MCF 10A (cell line): ENCODE results near the gene IRGC. TPM values are rescaled to one million over a fixed set of nuclear protein-coding genes. Genes with fewer than 3 reads are reported as not detected.

Source experiments
- BruUV-seq: library from RNA; stranded (reverse); fragments of 400-500 nt; replicated peaks from 2 replicates; lab custom pipeline; 2021; lab: Mats Ljungman, UMichigan
- CTCF ChIA-PET: fragments of 300-600 bp; sonication (Branson Sonifier 250); formaldehyde crosslinking; extraction: SDS; loops from one replicate; lab custom pipeline; 2021; ENCODE audit warnings: antibody characterized with exemption, inconsistent platforms; lab: Yijun Ruan, JAX
- POLR2A ChIA-PET: fragments of 300-600, 350-650 bp; sonication (Branson Sonifier 250); formaldehyde crosslinking; extraction: SDS; loops from one replicate; lab custom pipeline; 2020; ENCODE audit warnings: antibody characterized with exemption, inconsistent platforms; lab: Yijun Ruan, JAX
- DNase-seq: peaks from one replicate; pipeline ENCODE4 v3.0.0-alpha.2; 2018; ENCODE audit not compliant: unreplicated experiment
- H3K27ac Mint-ChIP-seq: one replicate; pipeline ENCODE4 v1.8.0; 2022; ENCODE audit warnings: mild to moderate bottlenecking, low read depth, mixed read lengths; ENCODE audit not compliant: unreplicated experiment
- H3K27me3 Mint-ChIP-seq: one replicate; pipeline ENCODE4 v1.8.0; 2022; ENCODE audit warnings: mixed read lengths; ENCODE audit not compliant: insufficient read depth, unreplicated experiment
- H3K36me3 Mint-ChIP-seq: one replicate; pipeline ENCODE4 v1.8.0; 2022; ENCODE audit warnings: mild to moderate bottlenecking, moderate library complexity, mixed read lengths; ENCODE audit not compliant: insufficient read depth, unreplicated experiment
- H3K4me1 Mint-ChIP-seq: one replicate; pipeline ENCODE4 v1.8.0; 2022; ENCODE audit warnings: mixed read lengths; ENCODE audit not compliant: insufficient read depth, unreplicated experiment
- H3K4me3 Mint-ChIP-seq: one replicate; pipeline ENCODE4 v1.8.0; 2022; ENCODE audit warnings: mild to moderate bottlenecking, moderate library complexity, mixed read lengths; ENCODE audit not compliant: unreplicated experiment
- H3K9me3 Mint-ChIP-seq: one replicate; pipeline ENCODE4 v1.8.0; 2022; ENCODE audit warnings: mixed read lengths; ENCODE audit not compliant: unreplicated experiment
- CTCF ChIP-seq: fragments of 200-600 bp; IDR thresholded peaks from one replicate; pipeline ENCODE4 v1.8.0; 2022; ENCODE audit warnings: antibody characterized with exemption, mild to moderate bottlenecking; ENCODE audit not compliant: unreplicated experiment
- intact Hi-C: fragments of 100-400 bp; cut with micrococcal nuclease; formaldehyde crosslinking; loops from 2 replicates; pipeline ENCODE4 v1.14.1; 2022
- total RNA-seq: library from RNA; stranded (reverse); gene quantifications from 2 replicates; pipeline ENCODE4 v1.2.3, GENCODE V29; 2022

IRGC gene
- total RNA-seq, 1 experiment from 2014 or later = not detected

GRCh38 chr19:43690890-43691289 is 25.0 kb upstream of the IRGC start:
- intact Hi-C loops = no loop called here

GRCh38 chr19:43691755-43692154 is 24.1 kb upstream of the IRGC start:
- intact Hi-C loops = no loop called here
- POLR2A ChIA-PET = no interaction called here
- no peak for TF ChIP-seq CTCF
- H3K27ac Mint-ChIP-seq = no peak overlapping the region
- peaks cover 10% of the 10 kb centered on the region for H3K4me1 Mint-ChIP-seq
- no peak overlapping the region for H3K4me3 Mint-ChIP-seq
- no peak for DNase-seq
- no TSS peak for BruUV-seq
- CTCF ChIA-PET = interaction anchor here (0.6 kb wide), 2 partner anchors 17 to 60 kb away, joined by 3 to 5 read pairs; no protein-coding TSS in a partner anchor
- H3K27me3 Mint-ChIP-seq = no peaks in the 10 kb centered on the region
- H3K36me3 Mint-ChIP-seq = no peaks in the 10 kb centered on the region
- no peaks in the 10 kb centered on the region for H3K9me3 Mint-ChIP-seq

More at GRCh38 chr19:43690890-43691289, 25.0 kb upstream of the IRGC start:
- no peak overlapping the region for H3K27ac Mint-ChIP-seq
- peaks cover 12% of the 10 kb centered on the region for H3K4me1 Mint-ChIP-seq
- ChIA-PET POLR2A (no interaction called here), CTCF (no interaction called here)
- no peaks in the 10 kb centered on the region for H3K9me3 Mint-ChIP-seq
- H3K27me3 Mint-ChIP-seq = no peaks in the 10 kb centered on the region
- DNase-seq = no peak
- H3K4me3 Mint-ChIP-seq = no peak overlapping the region
- no TSS peak for BruUV-seq
- TF ChIP-seq CTCF = no peak
- H3K36me3 Mint-ChIP-seq = no peaks in the 10 kb centered on the region

GRCh38 chr19:43692385-43692784 is 23.5 kb upstream of the IRGC start:
- DNase-seq = no peak
- CTCF ChIA-PET = interaction anchor here (0.6 kb wide), 1 partner anchor 17 kb away, joined by 5 read pairs; no protein-coding TSS in a partner anchor
- POLR2A ChIA-PET = interaction anchor here (0.7 kb wide), 1 partner anchor 1206 kb away, joined by 4 read pairs; no protein-coding TSS in a partner anchor
- H3K4me1 Mint-ChIP-seq = peaks cover 3% of the 10 kb centered on the region
- intact Hi-C loops = no loop called here
- no peak for TF ChIP-seq CTCF
- no peaks in the 10 kb centered on the region for H3K36me3 Mint-ChIP-seq
- H3K9me3 Mint-ChIP-seq = no peaks in the 10 kb centered on the region
- no TSS peak for BruUV-seq
- H3K4me3 Mint-ChIP-seq = no peak overlapping the region
- H3K27ac Mint-ChIP-seq = no peak overlapping the region
- no peaks in the 10 kb centered on the region for H3K27me3 Mint-ChIP-seq

- TF ChIP-seq CTCF = no peak
- intact Hi-C loops = no loop called here
- Mint-ChIP-seq H3K27me3 (no peaks in the 10 kb centered on the region), H3K4me3 (no peak overlapping the region), H3K9me3 (no peaks in the 10 kb centered on the region), H3K4me1 (no peaks in the 10 kb centered on the region), H3K36me3 (no peaks in the 10 kb centered on the region), H3K27ac (no peak overlapping the region)
- no TSS peak for BruUV-seq
- CTCF ChIA-PET = interaction anchor here (0.5 kb wide), 1 partner anchor 22 kb away, joined by 3 read pairs; no protein-coding TSS in a partner anchor
- POLR2A ChIA-PET = interaction anchor here (0.7 to 1.3 kb wide), 2 partner anchors 18 to 1205 kb away, joined by 3 to 4 read pairs; no protein-coding TSS in a partner anchor
- no peak for DNase-seq
These were observed 23.0 kb upstream of the IRGC start for GRCh38 chr19:43692877-43693276.
